GM18519 (cell line): ENCODE results near the gene BNIP1.

Experiments used
- ATAC-seq: cut with Tn5 transposase; IDR thresholded peaks from one replicate; pipeline ENCODE4 v1.9.1; 2021; ENCODE audit warnings: mild to moderate bottlenecking, moderate library complexity; ENCODE audit not compliant: unreplicated experiment, low FRiP score

The BNIP1 gene

GRCh38 chr5:173208296-173208695, 64.0 kb downstream of the BNIP1 start:
- no peak for ATAC-seq

- ATAC-seq: no peak
Measured at GRCh38 chr5:173210877-173211276, 66.5 kb downstream of the BNIP1 start.

GRCh38 chr5:173211284-173211683, 67.0 kb downstream of the BNIP1 start:
- no peak for ATAC-seq

- ATAC-seq: no peak
Measured at GRCh38 chr5:173213236-173213933, 69.1 kb downstream of the BNIP1 start.
